ENCODE measurements around the gene NPM3. TPM values are rescaled to one million over a fixed set of nuclear protein-coding genes. Genes with fewer than 3 reads are reported as not detected.

The NPM3 gene
- total RNA-seq, 4 donors from 2014 or later, result 15.6 to 31.5 (median 16.5) TPM

- no peak for DNase-seq (ENCODE audit: extremely low spot score)
- Histone ChIP-seq H3K9me3 (no peaks in the 10 kb centered on the region), H3K4me1 (peaks cover 7 to 26% (median 24%) of the 10 kb centered on the region in 4 donors), H3K36me3 (no peaks in the 10 kb centered on the region), H3K27ac (replicated peaks in 1 of 4) (no peak overlapping the region), H3K27me3 (peaks cover 13 to 81% (median 44%) of the 10 kb centered on the region in 4 donors), H3K4me3 (no peak overlapping the region)
- 83% methylated on average over 22 of the region's 41 CpGs for WGBS
- intact Hi-C loops (cut with DNase I), result loop anchor here (10.0 kb wide), 1 partner anchor 556 kb away; no protein-coding TSS in a partner anchor
- no peak for TF ChIP-seq POLR2A (IDR thresholded peaks at IDR 0.05; ENCODE audit: low read depth)
- TF ChIP-seq EP300 (IDR thresholded peaks at IDR 0.05), result no peak
- no peak for TF ChIP-seq CTCF (IDR thresholded peaks at IDR 0.05)
- no peak for TF ChIP-seq POLR2AphosphoS5 (IDR thresholded peaks at IDR 0.05)
These were observed 12.7 kb downstream of the NPM3 start for GRCh38 chr10:101770331-101771215.

- no peak overlapping the region for H3K4me3 ChIP-seq
- H3K9me3 ChIP-seq, result no peaks in the 10 kb centered on the region
These were observed 13.6 kb downstream of the NPM3 start for GRCh38 chr10:101769541-101770180.

GRCh38 chr10:101768791-101769170 lies 14.5 kb downstream of the NPM3 start:
- DNase-seq (ENCODE audit: extremely low spot score), result no peak
- intact Hi-C loops (cut with DNase I), result no loop called here
- Histone ChIP-seq H3K27ac (replicated peaks in 1 of 4) (no peak overlapping the region), H3K36me3 (no peaks in the 10 kb centered on the region), H3K4me3 (no peak overlapping the region), H3K9me3 (no peaks in the 10 kb centered on the region), H3K27me3 (peaks cover 5 to 69% (median 27%) of the 10 kb centered on the region in 4 donors), H3K4me1 (peaks cover 0 to 8% (median 6%) of the 10 kb centered on the region in 4 donors)
- TF ChIP-seq POLR2A (IDR thresholded peaks at IDR 0.05; ENCODE audit: low read depth) (no peak), CTCF (IDR thresholded peaks at IDR 0.05) (no peak), POLR2AphosphoS5 (IDR thresholded peaks at IDR 0.05) (no peak), EP300 (IDR thresholded peaks at IDR 0.05) (no peak)
- 83% methylated on average over 8 of the region's 8 CpGs for WGBS

More at GRCh38 chr10:101769541-101770180, 13.6 kb downstream of the NPM3 start:
- H3K27ac ChIP-seq (replicated peaks in 1 of 4), result no peak overlapping the region
- H3K27me3 ChIP-seq, result peaks cover 5 to 74% (median 35%) of the 10 kb centered on the region in 4 donors
- no peak for DNase-seq (ENCODE audit: extremely low spot score)
- no peaks in the 10 kb centered on the region for H3K36me3 ChIP-seq
- H3K4me1 ChIP-seq, result peaks cover 0 to 16% (median 14%) of the 10 kb centered on the region in 4 donors
- TF ChIP-seq CTCF (IDR thresholded peaks at IDR 0.05) (no peak), POLR2AphosphoS5 (IDR thresholded peaks at IDR 0.05) (no peak), POLR2A (IDR thresholded peaks at IDR 0.05; ENCODE audit: low read depth) (no peak), EP300 (IDR thresholded peaks at IDR 0.05) (no peak)
- intact Hi-C loops (cut with DNase I), result loop anchor here (10.0 kb wide), 1 partner anchor 555 kb away; no protein-coding TSS in a partner anchor
- 86% methylated on average over 5 of the region's 5 CpGs for WGBS

- no peak for TF ChIP-seq POLR2AphosphoS5 (IDR thresholded peaks at IDR 0.05)
- TF ChIP-seq POLR2A (IDR thresholded peaks at IDR 0.05; ENCODE audit: low read depth), result no peak
- no peak for TF ChIP-seq CTCF (IDR thresholded peaks at IDR 0.05)
- no peak for TF ChIP-seq EP300 (IDR thresholded peaks at IDR 0.05)
- Histone ChIP-seq H3K4me1 (peaks cover 0 to 2% (median under 1%) of the 10 kb centered on the region in 4 donors), H3K4me3 (no peak overlapping the region), H3K36me3 (no peaks in the 10 kb centered on the region), H3K9me3 (no peaks in the 10 kb centered on the region), H3K27me3 (peaks cover under 1 to 69% (median 21%) of the 10 kb centered on the region in 4 donors), H3K27ac (replicated peaks in 1 of 4) (no peak overlapping the region)
- no peak for DNase-seq (ENCODE audit: extremely low spot score)
- 56% methylated on average over 12 of the region's 14 CpGs for WGBS
- intact Hi-C loops (cut with DNase I), result no loop called here
These were observed 15.1 kb downstream of the NPM3 start for GRCh38 chr10:101767966-101768790.
